HL-60 (cell line): ENCODE measurements around the gene EFNA2.
A peak's percentile ranks its signal among the peaks of the same experiment; 100 is the strongest.

Experiments
- DNase-seq, 2 experiments: peaks; one replicate each; pipeline ENCODE4 v3.0.0-alpha.2; 2010 to 2020; ENCODE audit warnings: low read depth in 1 of 2, low spot score in 1 of 2
- H3K27ac ChIP-seq: fragments of 250-450 bp; sonication (Bioruptor Pico); replicated peaks from 2 replicates; pipeline ENCODE4 v1.5.1; 2020; ENCODE audit warnings: mild to moderate bottlenecking, moderate library complexity
- H3K27me3 ChIP-seq: fragments of 250-450 bp; sonication (Bioruptor Pico); 2 replicates; pipeline ENCODE4 v1.5.1; 2021; ENCODE audit warnings: mild to moderate bottlenecking, moderate library complexity; ENCODE audit not compliant: insufficient read depth, poor library complexity, severe bottlenecking
- H3K4me3 ChIP-seq: replicated peaks from 2 replicates; pipeline ENCODE4 v1.5.1; 2011; ENCODE audit warnings: mild to moderate bottlenecking, control low read depth, low read length; ENCODE audit not compliant: insufficient read depth
- GABPA ChIP-seq: IDR thresholded peaks from 2 replicates; pipeline ENCODE4 v1.6.1; 2012; ENCODE audit warnings: low read depth
- POLR2AphosphoS5 ChIP-seq: IDR thresholded peaks from 2 replicates; pipeline ENCODE4 v1.6.1; 2012; ENCODE audit warnings: low read depth
- REST ChIP-seq: IDR thresholded peaks from 2 replicates; pipeline ENCODE4 v1.6.1; 2012; ENCODE audit warnings: low read depth; ENCODE audit not compliant: insufficient replicate concordance
- SPI1 ChIP-seq: IDR thresholded peaks from 2 replicates; pipeline ENCODE4 v1.6.1; 2012; ENCODE audit warnings: low read depth, mild to moderate bottlenecking, borderline replicate concordance
- TF ChIP-seq, protein P1 (sequence below): IDR thresholded peaks from one replicate; pipeline ENCODE4 v1.5.1; 2011; ENCODE audit warnings: low read length, control low read depth, inconsistent platforms; ENCODE audit not compliant: insufficient read depth

Gene EFNA2

DNA sequence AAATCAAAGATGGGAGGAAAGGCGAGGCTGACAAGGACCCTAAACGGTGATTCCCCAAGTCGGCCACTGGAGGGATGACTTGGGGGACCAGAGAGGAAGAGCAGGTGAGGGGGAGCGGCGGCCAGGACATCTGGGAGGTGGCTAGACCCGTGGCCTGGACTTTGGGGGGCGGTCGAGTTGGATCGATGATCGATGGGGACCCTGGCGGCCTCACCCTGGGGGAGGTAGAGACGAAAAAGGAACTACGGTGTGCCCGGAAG is 24.2 kb upstream of the EFNA2 start:
- peak overlapping the region; percentile 86 for H3K27ac ChIP-seq

DNA sequence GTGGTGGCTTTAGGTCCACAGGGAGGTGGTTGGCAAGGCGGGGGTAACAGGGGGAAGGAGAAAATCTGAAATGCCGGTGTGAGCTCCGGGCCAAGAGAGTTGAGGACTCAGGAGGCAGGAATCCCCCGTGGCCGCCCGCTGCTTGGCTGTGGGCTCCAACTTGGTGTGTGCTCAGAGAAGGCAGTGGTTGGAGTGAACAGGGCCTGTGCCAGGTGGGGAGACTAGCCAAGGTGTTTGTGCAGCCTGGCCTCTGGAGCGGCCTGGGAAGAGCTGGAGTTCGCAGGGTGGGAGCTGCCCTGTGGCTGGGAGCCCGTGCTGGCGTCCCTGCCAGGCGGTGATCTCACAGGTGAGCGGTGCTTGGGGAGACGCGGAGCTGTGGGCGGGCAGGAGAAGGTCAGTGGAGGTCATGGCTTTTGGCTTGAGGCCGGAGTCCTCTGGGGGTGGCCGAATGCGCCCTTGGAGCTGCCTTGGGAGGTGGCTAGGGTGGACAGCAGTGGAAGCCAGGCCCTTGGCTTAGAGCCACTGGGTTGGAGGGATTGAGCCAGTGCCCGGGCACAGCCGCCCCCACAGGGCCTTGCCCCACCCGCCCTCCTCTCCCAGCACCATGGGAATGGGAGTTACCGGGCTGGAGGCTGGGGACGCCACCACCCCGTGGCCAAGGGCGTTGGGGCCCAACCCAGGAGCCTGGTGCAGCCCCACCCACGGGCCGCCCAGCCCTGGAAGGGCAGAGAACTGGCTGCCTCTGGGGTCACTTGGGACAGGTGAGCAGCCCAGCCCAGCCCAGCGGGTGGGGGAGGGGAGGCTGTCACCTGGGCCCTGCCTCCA is 23.7 kb upstream of the EFNA2 start:
- TF ChIP-seq GABPA (no peak), POLR2AphosphoS5 (no peak), REST (no peak)
- DNase-seq = peak; percentile 43 to 53
- Histone ChIP-seq H3K4me3 (peak overlapping the region; percentile 64), H3K27me3 (no peaks in the 10 kb centered on the region), H3K27ac (peak overlapping the region; percentile 86)

More for the DNA sequence above, 24.2 kb upstream of the EFNA2 start:
- no peaks in the 10 kb centered on the region for H3K27me3 ChIP-seq
- no peak for DNase-seq
- H3K4me3 ChIP-seq = peak overlapping the region; percentile 64
- TF ChIP-seq, protein P1, sequence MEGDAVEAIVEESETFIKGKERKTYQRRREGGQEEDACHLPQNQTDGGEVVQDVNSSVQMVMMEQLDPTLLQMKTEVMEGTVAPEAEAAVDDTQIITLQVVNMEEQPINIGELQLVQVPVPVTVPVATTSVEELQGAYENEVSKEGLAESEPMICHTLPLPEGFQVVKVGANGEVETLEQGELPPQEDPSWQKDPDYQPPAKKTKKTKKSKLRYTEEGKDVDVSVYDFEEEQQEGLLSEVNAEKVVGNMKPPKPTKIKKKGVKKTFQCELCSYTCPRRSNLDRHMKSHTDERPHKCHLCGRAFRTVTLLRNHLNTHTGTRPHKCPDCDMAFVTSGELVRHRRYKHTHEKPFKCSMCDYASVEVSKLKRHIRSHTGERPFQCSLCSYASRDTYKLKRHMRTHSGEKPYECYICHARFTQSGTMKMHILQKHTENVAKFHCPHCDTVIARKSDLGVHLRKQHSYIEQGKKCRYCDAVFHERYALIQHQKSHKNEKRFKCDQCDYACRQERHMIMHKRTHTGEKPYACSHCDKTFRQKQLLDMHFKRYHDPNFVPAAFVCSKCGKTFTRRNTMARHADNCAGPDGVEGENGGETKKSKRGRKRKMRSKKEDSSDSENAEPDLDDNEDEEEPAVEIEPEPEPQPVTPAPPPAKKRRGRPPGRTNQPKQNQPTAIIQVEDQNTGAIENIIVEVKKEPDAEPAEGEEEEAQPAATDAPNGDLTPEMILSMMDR = no peak
- TF ChIP-seq REST (no peak), GABPA (no peak), POLR2AphosphoS5 (no peak), SPI1 (no peak)

GRCh38 chr19:1262623-1263123 is 23.0 kb upstream of the EFNA2 start:
- Histone ChIP-seq H3K27me3 (no peaks in the 10 kb centered on the region), H3K4me3 (no peak overlapping the region), H3K27ac (no peak overlapping the region)
- no peak for DNase-seq
- TF ChIP-seq, protein P1 = no peak
- TF ChIP-seq GABPA (no peak), SPI1 (no peak), REST (no peak), POLR2AphosphoS5 (no peak)
